GM19328 (cell line): ENCODE measurements around the gene PMS2.
"Not testable (repeated sequence)": the region's sequence is repeated elsewhere in the genome, so short reads cannot be mapped to it uniquely, and the experiment has no call there.

Experiments
- ATAC-seq: cut with Tn5 transposase; IDR thresholded peaks from one replicate; pipeline ENCODE4 v1.9.1; 2021; ENCODE audit warnings: mild to moderate bottlenecking, moderate library complexity; ENCODE audit not compliant: unreplicated experiment

Gene PMS2, protein sequence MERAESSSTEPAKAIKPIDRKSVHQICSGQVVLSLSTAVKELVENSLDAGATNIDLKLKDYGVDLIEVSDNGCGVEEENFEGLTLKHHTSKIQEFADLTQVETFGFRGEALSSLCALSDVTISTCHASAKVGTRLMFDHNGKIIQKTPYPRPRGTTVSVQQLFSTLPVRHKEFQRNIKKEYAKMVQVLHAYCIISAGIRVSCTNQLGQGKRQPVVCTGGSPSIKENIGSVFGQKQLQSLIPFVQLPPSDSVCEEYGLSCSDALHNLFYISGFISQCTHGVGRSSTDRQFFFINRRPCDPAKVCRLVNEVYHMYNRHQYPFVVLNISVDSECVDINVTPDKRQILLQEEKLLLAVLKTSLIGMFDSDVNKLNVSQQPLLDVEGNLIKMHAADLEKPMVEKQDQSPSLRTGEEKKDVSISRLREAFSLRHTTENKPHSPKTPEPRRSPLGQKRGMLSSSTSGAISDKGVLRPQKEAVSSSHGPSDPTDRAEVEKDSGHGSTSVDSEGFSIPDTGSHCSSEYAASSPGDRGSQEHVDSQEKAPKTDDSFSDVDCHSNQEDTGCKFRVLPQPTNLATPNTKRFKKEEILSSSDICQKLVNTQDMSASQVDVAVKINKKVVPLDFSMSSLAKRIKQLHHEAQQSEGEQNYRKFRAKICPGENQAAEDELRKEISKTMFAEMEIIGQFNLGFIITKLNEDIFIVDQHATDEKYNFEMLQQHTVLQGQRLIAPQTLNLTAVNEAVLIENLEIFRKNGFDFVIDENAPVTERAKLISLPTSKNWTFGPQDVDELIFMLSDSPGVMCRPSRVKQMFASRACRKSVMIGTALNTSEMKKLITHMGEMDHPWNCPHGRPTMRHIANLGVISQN

GRCh38 chr7:6008668-6009611 lies at the start of gene PMS2, which contains the start of gene AIMP2:
Gene PMS2, minus strand, starts transcription at chr7:6009049. Its CDS starts 30 bp downstream, at chr7:6009019.
Gene AIMP2, plus strand, starts transcription at chr7:6009272. Its CDS starts 92 bp downstream, at chr7:6009364.
- ATAC-seq = peak; percentile 91

- no peak for ATAC-seq
These were observed 48.7 kb upstream of the PMS2 start for GRCh38 chr7:6057316-6058129.

DNA sequence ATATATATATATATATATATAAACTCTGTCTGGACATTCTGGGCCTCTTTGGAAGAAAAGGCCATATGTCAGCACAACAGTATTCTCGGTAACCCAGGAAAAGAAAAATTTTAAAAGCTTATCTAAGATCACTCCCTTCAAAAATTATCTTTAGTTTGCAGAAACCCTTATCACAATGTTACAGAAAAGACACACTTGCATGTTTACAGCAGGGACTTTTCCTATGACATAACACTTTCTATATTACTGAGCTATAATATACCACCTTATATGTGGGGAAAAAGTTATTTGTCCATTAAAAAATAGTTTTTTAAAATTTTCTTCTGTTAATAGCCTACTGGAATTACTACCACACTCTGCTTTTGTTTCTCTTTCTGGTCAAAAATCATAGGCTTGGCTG lies 47.8 kb upstream of the PMS2 start:
- no peak for ATAC-seq

- not testable (repeated sequence) for ATAC-seq
These were observed 42.3 kb upstream of the PMS2 start for GRCh38 chr7:6051185-6051584.

- no peak for ATAC-seq
These were observed 40.9 kb upstream of the PMS2 start for GRCh38 chr7:6049780-6050179.

DNA sequence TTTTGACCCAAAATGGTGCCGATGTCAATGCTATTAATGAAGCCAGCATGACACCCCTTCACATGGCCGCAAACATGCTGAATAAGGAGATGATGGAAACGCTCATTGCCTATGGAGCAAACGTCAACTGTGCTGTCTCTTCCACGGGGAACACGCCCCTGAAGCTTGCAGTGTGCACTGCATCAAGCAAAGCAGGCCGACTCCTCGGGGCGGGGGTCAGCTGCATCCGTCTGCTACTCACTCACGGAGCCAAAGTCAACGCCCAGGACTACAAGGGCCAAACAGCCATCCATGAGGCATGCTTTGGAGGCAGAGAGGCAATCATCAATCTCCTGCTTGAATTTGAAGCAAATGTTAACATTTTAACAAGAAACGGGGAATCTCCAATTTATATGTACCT lies 26.8 kb upstream of the PMS2 start:
- no peak for ATAC-seq

- ATAC-seq = no peak
These were observed 26.3 kb upstream of the PMS2 start for GRCh38 chr7:6035165-6035564.

DNA sequence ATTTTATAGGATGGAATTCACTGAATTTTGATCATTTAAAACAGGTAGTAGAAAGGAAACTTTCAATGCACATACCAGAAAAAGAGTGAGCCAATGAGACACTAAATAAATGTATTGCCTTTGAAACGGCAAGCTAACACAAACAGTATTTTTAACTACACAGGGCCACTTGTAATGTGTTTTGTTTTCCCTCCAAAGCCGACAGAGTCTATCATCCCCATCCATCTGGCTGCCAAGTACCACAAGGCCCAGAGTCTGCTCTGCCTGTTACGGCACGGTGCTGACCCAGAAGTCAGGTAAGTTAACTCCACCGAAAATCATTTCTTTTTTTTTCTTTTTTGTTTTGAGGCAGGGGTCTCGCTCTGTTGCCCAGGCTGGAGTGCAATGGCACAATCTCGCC lies 23.8 kb upstream of the PMS2 start:
- no peak for ATAC-seq

GRCh38 chr7:6032167-6032566 lies 23.3 kb upstream of the PMS2 start:
- ATAC-seq = no peak

GRCh38 chr7:6031567-6031966 lies 22.7 kb upstream of the PMS2 start:
- ATAC-seq = no peak

- ATAC-seq = no peak
These were observed 22.1 kb upstream of the PMS2 start, which contains the start of gene ANKRD61 for GRCh38 chr7:6030988-6031387. Gene ANKRD61, plus strand, starts transcription at chr7:6031376. Its CDS starts 0 bp downstream, at chr7:6031376.

- ATAC-seq = no peak
These were observed 19.7 kb upstream of the PMS2 start for GRCh38 chr7:6028563-6028962.

- no peak for ATAC-seq
These were observed 19.0 kb upstream of the PMS2 start for GRCh38 chr7:6027806-6028365.

DNA sequence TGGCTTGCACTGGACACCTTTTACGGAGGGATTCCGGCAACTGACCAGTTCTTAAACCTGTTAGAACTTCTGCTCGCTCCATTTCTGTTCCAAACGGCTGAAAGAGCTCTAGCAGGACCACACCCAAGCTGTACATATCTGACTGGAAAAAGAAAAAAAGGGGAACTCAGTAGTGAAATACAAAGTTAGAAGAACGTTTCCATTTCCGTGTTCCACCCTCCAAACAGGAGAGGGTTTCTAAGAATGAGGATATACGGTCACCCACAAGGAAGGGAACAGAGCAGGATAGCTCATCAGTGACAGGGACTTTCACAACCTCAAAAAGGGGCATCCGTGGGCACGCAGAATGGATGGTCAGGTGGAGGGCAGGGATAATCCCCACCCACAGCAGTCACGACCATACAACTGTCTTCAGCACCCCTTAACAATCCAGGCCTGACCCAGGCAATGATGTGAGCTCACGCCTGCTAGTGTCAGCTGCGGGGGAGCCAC lies 18.0 kb upstream of the PMS2 start:
- no peak for ATAC-seq

GRCh38 chr7:6026011-6026819 lies 17.4 kb upstream of the PMS2 start:
- no peak for ATAC-seq

- ATAC-seq = no peak
These were observed 15.2 kb upstream of the PMS2 start for GRCh38 chr7:6023974-6024435.

DNA sequence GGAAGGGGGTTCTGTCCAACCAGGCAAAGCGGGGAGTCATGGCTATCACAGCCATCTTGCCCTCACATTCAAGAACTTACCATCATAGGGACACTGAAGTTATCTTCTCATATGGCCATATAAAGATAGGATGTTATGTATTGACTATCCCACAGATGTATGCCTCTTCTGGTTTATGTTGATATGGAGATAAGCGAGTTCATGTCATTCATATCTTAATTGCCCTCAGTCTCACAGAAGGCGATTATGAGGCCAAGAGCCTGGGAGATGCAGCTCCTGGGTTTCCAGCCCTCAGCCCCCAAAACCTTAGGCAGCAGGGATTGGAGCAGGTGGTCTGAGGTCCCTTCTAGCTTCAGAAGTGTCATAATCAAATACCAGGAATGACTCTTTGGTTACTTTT lies 13.9 kb upstream of the PMS2 start:
- ATAC-seq = no peak
